Suprapubic skin (tissue), 4 donors: ENCODE results near the gene GLT8D1. TPM values are rescaled to one million over a fixed set of nuclear protein-coding genes. Genes with fewer than 3 reads are reported as not detected.

ENCODE experiments used
- DNase-seq, 2 donors: peaks; one replicate each; pipeline ENCODE4 v3.0.0-alpha.2; 2019; ENCODE audit warnings: low spot score in 2 of 2
- H3K27ac ChIP-seq: fragments of 200-600 bp; sonication (generic); one replicate; pipeline ENCODE4 v1.5.1; 2019
- H3K27me3 ChIP-seq: fragments of 200-600 bp; sonication (generic); one replicate; pipeline ENCODE4 v1.5.1; 2019
- H3K36me3 ChIP-seq: fragments of 200-600 bp; sonication (generic); one replicate; pipeline ENCODE4 v1.5.1; 2019
- H3K4me1 ChIP-seq: fragments of 200-600 bp; sonication (generic); one replicate; pipeline ENCODE4 v1.5.1; 2019
- H3K4me3 ChIP-seq: fragments of 200-600 bp; sonication (generic); one replicate; pipeline ENCODE4 v1.5.1; 2019; ENCODE audit warnings: mild to moderate bottlenecking
- H3K9me3 ChIP-seq: fragments of 200-600 bp; sonication (generic); one replicate; pipeline ENCODE4 v1.5.1; 2019
- CTCF ChIP-seq, 2 donors: fragments of 200-600 bp in 1 of 2; fragments of 450-650 bp in 1 of 2; sonication (generic) in 1 of 2; IDR thresholded peaks; one replicate each; pipeline ENCODE4 v1.5.1; 2016 to 2019; ENCODE audit warnings: antibody characterized with exemption in 2 of 2, mild to moderate bottlenecking in 1 of 2, moderate library complexity in 1 of 2
- EP300 ChIP-seq: sonication (generic); formaldehyde crosslinking; IDR thresholded peaks from one replicate; pipeline ENCODE4 v1.6.1; 2017; ENCODE audit warnings: antibody characterized with exemption
- POLR2A ChIP-seq, 2 donors: fragments of 450-650 bp; IDR thresholded peaks; one replicate each; pipeline ENCODE4 v1.6.1; 2017; ENCODE audit warnings: antibody characterized with exemption in 2 of 2, mild to moderate bottlenecking in 2 of 2, moderate library complexity in 2 of 2
- POLR2AphosphoS5 ChIP-seq, 3 donors: sonication (generic); formaldehyde crosslinking; IDR thresholded peaks; one replicate each; pipeline ENCODE4 v1.6.1; 2017; ENCODE audit warnings: antibody characterized with exemption in 3 of 3
- WGBS: methylation state at CpG from one replicate; pipeline ENCODE4 v1.1.5; 2018; 5-methylcytosine and 5-hydroxymethylcytosine counted together
- total RNA-seq, 4 donors: library from RNA; depleted of rRNA; stranded (reverse); fragments of >200 nt; gene quantifications; one replicate each; pipeline ENCODE4 v1.1.0, GENCODE V29; 2016

Gene GLT8D1
- total RNA-seq, 4 donors from 2014 or later: 24.1 to 43.9 (median 28.7) TPM

GRCh38 chr3:52696830-52697631, 8.6 kb downstream of the GLT8D1 start:
- no peak for TF ChIP-seq CTCF (IDR thresholded peaks at IDR 0.05)
- no peak for TF ChIP-seq POLR2A (IDR thresholded peaks at IDR 0.05)
- TF ChIP-seq EP300: no peak
- TF ChIP-seq POLR2AphosphoS5 (IDR thresholded peaks at IDR 0.05): no peak
- peaks cover 65% of the 10 kb centered on the region for H3K36me3 ChIP-seq

GRCh38 chr3:52695798-52696671, 9.6 kb downstream of the GLT8D1 start:
- H3K4me3 ChIP-seq: no peak overlapping the region
- no peak for DNase-seq
- H3K36me3 ChIP-seq: peaks cover 75% of the 10 kb centered on the region
- H3K9me3 ChIP-seq: no peaks in the 10 kb centered on the region
- 77% methylated on average over 4 of the region's 4 CpGs for WGBS
- H3K27me3 ChIP-seq: no peaks in the 10 kb centered on the region
- H3K4me1 ChIP-seq: no peaks in the 10 kb centered on the region
- TF ChIP-seq CTCF (IDR thresholded peaks at IDR 0.05) (no peak), POLR2A (IDR thresholded peaks at IDR 0.05) (no peak), EP300 (no peak), POLR2AphosphoS5 (IDR thresholded peaks at IDR 0.05) (no peak)
- H3K27ac ChIP-seq: no peak overlapping the region

More at GRCh38 chr3:52696830-52697631, 8.6 kb downstream of the GLT8D1 start:
- no peaks in the 10 kb centered on the region for H3K9me3 ChIP-seq
- no peak for DNase-seq
- no peak overlapping the region for H3K4me3 ChIP-seq
- H3K27me3 ChIP-seq: no peaks in the 10 kb centered on the region
- no peaks in the 10 kb centered on the region for H3K4me1 ChIP-seq
- WGBS: 78% methylated on average over 2 of the region's 2 CpGs
- H3K27ac ChIP-seq: no peak overlapping the region

- Histone ChIP-seq H3K9me3 (no peaks in the 10 kb centered on the region), H3K36me3 (peaks cover 86% of the 10 kb centered on the region), H3K4me1 (no peaks in the 10 kb centered on the region), H3K4me3 (no peak overlapping the region), H3K27ac (no peak overlapping the region), H3K27me3 (no peaks in the 10 kb centered on the region)
- TF ChIP-seq EP300 (no peak), POLR2A (IDR thresholded peaks at IDR 0.05) (no peak), POLR2AphosphoS5 (IDR thresholded peaks at IDR 0.05) (no peak), CTCF (IDR thresholded peaks at IDR 0.05) (no peak)
- WGBS: 81% methylated on average over 7 of the region's 7 CpGs
- no peak for DNase-seq
Observed at GRCh38 chr3:52694528-52695189, 10.9 kb downstream of the GLT8D1 start.

- no peak for DNase-seq
- H3K36me3 ChIP-seq: peaks cover 96% of the 10 kb centered on the region
- H3K9me3 ChIP-seq: no peaks in the 10 kb centered on the region
- no peak overlapping the region for H3K27ac ChIP-seq
- peaks cover 6% of the 10 kb centered on the region for H3K4me1 ChIP-seq
- TF ChIP-seq POLR2AphosphoS5 (IDR thresholded peaks at IDR 0.05) (no peak), CTCF (IDR thresholded peaks at IDR 0.05) (no peak), EP300 (no peak), POLR2A (IDR thresholded peaks at IDR 0.05) (no peak)
- no peak overlapping the region for H3K4me3 ChIP-seq
- no peaks in the 10 kb centered on the region for H3K27me3 ChIP-seq
Observed at GRCh38 chr3:52693071-52693470, 12.5 kb downstream of the GLT8D1 start.
